Globus pallidus (tissue), 1 donor: ENCODE measurements around the gene SMG9.
A peak's percentile ranks its signal among the peaks of the same experiment; 100 is the strongest.
"Not testable (repeated sequence)": the region's sequence is repeated elsewhere in the genome, so short reads cannot be mapped to it uniquely, and the experiment has no call there.

ENCODE experiments used
- DNase-seq: peaks from one replicate; pipeline ENCODE4 v3.0.0-alpha.2; 2015; ENCODE audit warnings: low spot score

SMG9 gene

DNA sequence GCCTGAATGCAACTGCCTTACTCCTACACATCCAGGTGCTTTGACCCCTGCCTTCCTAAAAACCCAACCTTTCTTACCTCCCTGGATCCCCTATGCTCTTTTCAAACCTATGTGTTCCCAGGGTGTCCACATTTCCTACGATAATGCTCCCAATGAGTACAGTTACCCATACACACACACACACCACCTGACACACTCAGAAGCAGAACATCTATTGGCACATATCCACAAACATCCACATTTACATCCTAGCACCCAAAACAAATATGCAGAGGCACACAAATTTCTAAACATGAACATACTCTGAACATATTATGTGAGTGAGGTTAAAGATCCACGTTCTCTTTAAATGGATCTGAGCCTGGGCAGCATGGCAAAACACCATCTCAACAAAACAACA, 62.4 kb downstream of the SMG9 start:
- DNase-seq, result no peak

DNA sequence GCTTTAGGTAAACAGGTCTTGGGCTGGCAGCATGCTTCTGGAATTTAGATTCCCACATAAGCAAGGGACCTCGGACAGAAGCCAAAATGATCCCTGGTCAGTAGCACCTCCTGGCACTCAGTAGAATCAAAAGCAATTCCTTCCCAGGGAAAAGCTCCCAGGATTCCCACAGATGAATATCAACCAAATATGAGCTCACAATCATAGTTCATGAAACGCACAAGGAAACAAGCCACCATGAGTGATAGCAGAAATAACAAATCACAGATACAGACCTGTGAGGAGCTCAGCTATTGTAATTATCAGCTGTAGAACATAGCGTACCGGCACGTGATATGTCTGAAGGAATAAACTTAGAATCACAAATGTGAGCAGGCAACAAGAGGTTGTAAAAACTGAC, 63.0 kb downstream of the SMG9 start:
- DNase-seq, result no peak

DNA sequence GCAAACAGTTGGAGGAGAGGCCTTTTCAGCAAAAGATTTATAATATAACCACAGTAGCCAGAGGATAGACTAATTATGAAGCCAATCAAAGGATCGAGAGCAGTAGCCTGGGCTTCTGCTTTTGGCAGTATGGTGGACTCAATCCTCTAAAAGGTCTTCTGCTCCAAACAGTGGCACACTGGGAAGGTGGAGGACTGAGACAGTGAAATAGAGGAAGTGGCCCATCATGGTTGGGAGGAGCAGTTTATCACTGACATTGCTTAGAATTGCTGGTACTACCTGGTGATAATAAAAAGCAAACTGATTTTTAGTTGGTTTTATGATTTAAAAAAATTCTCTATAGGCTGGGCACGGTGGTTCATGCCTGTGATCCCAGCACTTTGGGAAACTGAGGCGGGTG, 63.9 kb downstream of the SMG9 start:
- DNase-seq, result no peak

DNA sequence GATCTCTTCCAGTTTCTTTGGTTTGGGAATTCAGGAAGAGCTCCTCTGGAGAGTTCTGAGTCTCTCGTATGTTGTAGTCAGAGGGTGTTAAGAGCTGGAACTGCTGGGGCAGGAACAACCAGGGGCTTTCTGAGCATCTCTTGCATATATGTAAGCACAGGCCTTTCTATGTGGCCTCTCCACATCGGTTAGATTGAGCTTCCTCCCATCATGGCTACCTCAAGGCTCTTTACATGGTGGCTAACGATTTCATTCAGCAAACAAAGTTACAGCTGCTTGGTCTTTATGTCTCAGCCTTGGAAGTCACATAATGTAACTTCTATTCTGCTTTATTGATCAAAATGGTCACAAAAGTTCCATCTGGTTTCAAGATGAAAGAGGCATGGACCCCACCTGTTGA, 64.3 kb downstream of the SMG9 start:
- DNase-seq, result no peak

DNA sequence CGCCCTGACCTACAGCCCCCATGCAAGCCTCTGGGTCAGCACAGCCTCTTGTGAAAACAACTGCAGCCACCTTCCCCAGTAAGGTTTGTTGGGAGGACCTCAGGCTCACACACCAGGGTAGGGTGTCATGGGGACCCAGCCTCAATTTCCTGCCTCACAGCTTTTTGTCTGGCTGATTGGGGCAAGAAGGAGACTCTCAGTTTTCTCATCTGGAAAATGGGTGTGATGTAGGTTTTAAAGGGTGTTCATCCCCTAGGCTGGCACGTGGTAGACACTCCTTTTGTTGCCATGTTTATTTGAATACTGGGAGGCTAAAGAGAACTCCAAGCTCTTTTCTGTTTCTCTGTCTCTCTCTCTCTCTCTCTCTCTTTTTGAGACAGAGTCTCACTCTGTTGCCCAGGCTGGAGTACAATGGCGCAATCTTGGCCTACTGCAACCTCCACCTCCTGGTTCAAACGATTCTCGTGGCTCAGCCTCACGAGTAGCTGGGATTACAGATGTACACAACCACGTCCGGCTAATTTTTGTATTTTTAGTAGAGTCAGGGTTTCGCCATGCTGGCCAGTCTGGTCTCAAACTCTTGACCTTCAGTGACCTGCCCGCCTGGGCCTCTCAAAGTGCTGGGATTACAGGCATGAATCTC, 66.6 kb downstream of the SMG9 start:
- no peak for DNase-seq

DNA sequence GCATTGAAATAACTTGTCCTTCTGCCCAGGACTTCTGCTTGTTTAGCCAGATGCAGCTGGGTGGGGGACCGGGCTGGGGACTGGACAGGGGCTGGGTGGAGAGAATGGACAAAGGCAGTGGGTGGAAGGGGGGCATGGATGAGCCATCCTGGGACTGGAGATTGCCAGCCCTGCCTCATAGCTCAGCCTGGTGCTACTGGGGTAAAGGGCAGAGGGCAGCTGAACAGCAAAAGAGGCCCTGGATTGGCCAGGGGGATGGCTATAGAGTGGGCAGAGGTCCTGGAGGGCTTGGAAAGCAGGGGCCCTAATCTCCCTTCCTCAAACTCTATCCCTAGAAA, 67.1 kb downstream of the SMG9 start:
- DNase-seq, result peak; percentile 63

DNA sequence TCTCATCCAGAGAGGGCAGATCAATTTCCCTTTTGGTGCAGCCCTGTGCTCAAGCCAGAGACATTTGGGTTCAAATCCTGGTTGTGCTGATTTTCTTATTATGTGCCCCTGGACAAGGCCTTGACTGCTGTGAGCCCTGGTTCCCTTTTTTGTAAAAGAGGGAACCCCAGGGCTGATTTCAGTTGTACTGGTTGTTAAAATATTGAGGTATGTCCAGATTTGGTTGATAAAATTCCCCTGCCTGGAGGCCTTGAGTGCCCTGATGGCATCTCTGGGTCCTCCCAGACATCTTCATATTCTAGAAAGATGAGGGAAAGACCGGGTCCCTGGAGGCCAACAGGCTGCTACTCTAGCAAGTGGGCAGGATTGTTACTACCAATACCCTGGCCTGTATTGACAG, 70.4 kb downstream of the SMG9 start:
- no peak for DNase-seq

DNA sequence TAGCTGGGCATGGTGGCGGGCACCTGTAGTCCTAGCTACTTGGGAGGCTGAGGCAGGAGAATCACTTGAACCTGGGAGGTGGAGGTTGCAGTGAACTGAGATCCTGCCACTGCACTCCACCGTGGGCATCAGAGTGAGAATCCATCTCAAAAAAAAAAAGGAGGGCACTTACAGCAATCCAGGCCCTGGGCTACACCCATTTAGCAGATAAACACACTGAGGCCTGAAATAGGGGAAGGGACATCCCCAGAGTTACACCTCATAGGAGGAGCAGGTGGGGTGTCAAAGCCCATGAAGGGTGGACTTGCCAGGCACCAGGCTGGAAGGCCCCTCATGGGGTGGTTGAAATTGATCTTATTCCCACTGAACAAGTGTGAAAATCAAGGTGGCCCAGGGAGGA, 70.9 kb downstream of the SMG9 start:
- DNase-seq, result no peak

DNA sequence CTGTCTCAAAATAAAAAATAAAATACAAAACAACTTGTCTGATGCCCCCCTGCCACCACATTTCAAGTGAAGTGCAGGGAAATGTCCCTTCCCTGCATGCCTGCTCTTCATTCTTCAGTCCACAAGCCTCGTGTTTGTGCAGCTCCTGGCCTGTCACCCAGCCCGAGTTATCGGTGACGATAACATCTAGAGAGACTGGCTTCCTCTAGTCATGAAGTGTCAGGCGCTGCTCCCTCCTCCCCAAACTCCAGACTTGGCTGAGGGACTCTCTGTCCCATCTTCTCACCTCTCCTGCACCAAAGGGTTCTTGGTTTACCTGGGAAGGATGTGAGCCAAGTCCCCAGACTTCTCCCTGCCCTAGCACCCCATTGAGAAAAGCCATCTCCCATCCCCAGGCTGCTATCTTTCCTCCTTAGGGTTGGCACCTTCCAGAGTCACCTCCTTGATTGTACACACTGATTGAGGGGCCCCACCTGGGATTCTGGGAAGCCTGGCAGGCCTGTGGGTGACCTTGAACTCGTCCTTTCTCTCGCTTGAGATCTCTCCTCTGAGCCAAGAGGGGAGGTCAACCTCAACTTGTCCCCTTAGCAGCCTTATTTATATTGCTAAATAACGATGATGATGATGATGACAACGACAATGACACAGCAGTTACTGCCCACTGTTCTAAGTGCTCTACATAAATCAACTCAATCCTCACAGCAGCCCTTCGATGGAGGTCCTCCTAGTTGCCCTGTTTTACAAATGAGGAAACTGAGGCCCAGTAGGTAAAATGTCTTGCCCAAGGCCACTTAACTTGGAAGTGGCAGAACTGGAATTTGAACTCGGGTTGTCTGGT, 71.7 kb downstream of the SMG9 start:
- DNase-seq, result no peak

DNA sequence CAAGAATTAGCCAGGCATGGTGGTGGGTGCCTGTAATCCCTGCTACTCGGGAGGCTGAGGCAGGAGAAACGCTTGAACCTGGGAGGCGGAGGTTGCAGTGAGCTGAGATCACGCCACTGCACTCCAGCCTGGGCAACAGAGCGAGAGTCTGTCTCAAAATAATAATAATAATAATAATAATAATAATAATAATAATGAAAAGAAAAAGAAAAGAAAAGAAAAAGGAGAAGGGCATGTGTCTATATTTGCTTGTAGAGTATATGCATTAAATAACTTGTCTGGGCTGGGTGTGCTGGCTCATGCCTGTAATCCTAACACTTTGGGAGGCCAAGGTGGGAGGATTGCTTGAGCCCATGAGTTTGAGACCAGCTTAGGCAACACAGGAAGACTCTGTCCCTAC, 72.5 kb downstream of the SMG9 start:
- not testable (repeated sequence) for DNase-seq

DNA sequence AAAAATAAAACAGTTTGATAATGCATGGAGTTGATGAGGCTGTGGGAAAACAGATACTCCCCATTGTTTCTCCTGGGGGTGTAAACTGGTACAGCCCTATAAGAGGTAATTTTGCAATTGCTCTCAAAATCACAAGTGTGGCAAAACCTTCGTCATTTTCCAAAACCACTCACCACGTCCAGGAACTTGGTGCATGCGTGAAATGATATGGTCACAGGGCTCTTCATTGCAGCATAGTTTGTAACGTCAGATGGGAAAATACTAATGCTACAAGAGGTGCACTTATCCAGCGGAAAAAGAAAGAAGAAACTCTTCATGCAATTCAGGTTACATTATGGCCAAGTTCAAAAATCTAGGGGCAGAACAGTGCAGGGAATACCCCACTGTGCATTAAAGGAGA, 72.9 kb downstream of the SMG9 start:
- no peak for DNase-seq

DNA sequence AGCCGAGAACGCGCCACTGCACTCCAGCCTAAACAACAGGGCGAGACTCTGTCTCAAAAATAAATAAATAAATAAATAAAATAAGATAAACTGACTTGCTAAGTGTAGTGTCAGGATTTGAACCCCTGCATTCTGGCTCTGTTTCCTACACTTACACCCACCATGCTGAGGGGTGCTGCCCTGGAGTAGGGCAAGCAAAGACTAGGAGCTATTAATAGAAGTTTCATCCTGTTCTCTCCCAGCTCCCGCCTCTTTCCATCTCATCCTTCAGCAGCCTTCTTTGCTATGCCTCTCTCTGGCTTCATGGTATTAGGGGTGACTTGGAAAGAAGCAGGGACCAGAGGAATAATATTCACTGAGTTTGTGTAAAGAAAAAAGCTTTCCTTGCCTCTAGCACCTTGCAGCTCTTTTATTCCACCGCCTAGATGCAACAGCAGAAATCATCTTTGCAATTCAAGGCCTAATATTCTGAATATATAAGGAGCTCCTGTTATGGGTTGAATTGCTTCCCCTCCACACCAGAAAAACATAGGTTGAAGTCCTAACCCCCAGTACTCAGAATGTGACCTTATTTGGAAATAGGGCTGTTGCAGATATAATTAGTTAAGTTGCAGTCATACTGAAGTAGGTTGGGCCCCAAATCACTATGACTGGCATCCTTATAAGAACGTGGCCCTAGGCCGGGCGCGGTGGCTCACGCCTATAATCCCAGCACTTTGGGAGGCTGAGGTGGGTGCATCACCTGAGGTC, 76.1 kb downstream of the SMG9 start:
- no peak for DNase-seq
